GM21723 (cell line): ENCODE results near the gene ZNF440.
A peak's percentile ranks its signal among the peaks of the same experiment; 100 is the strongest.
"Not testable (repeated sequence)": the region's sequence is repeated elsewhere in the genome, so short reads cannot be mapped to it uniquely, and the experiment has no call there.

Source experiments
- ATAC-seq: cut with Tn5 transposase; IDR thresholded peaks from one replicate; pipeline ENCODE4 v1.9.1; 2021; ENCODE audit warnings: mild to moderate bottlenecking, moderate library complexity; ENCODE audit not compliant: unreplicated experiment

The ZNF440 gene

GRCh38 chr19:11814029-11814699 lies at the start of gene ZNF440:
Gene ZNF440 (plus strand): TSS chr19:11814273. CDS start chr19:11814448, 175 bp downstream.
- peak; percentile 96 for ATAC-seq

GRCh38 chr19:11766597-11767591 lies 47.2 kb upstream of the ZNF440 start, which contains the start of gene ZNF441:
Gene ZNF441 (plus strand): TSS chr19:11767000. CDS start chr19:11767194, 194 bp downstream.
- ATAC-seq, result peak; percentile 91

GRCh38 chr19:11767633-11768133 lies 46.4 kb upstream of the ZNF440 start:
- peak; percentile 31 for ATAC-seq

- ATAC-seq, result no peak
These were observed 44.1 kb upstream of the ZNF440 start for GRCh38 chr19:11769995-11770394.

- ATAC-seq, result not testable (repeated sequence)
These were observed 42.6 kb upstream of the ZNF440 start for GRCh38 chr19:11771520-11771919.

GRCh38 chr19:11776669-11777068 lies 37.4 kb upstream of the ZNF440 start:
- not testable (repeated sequence) for ATAC-seq

GRCh38 chr19:11780431-11781020 lies 33.5 kb upstream of the ZNF440 start:
- ATAC-seq, result no peak

- ATAC-seq, result no peak
These were observed 32.6 kb upstream of the ZNF440 start for GRCh38 chr19:11781295-11782057.

- ATAC-seq, result no peak
These were observed 30.3 kb upstream of the ZNF440 start for GRCh38 chr19:11783767-11784166.

GRCh38 chr19:11784356-11784755 lies 29.7 kb upstream of the ZNF440 start:
- no peak for ATAC-seq

GRCh38 chr19:11787536-11787935 lies 26.5 kb upstream of the ZNF440 start:
- no peak for ATAC-seq

- ATAC-seq, result no peak
These were observed 21.1 kb upstream of the ZNF440 start for GRCh38 chr19:11792942-11793341.

- peak; percentile 54 for ATAC-seq
These were observed 16.6 kb upstream of the ZNF440 start for GRCh38 chr19:11797491-11797890.

- peak; percentile 93 for ATAC-seq
These were observed 15.4 kb upstream of the ZNF440 start, which contains the start of gene ZNF491 for GRCh38 chr19:11798391-11799330. Gene ZNF491 (plus strand): TSS chr19:11798523. CDS start chr19:11805954, 7,431 bp downstream.

GRCh38 chr19:11806354-11807098 lies 7.5 kb upstream of the ZNF440 start:
- ATAC-seq, result no peak

- no peak for ATAC-seq
These were observed 7.0 kb upstream of the ZNF440 start for GRCh38 chr19:11807099-11807380.

GRCh38 chr19:11813703-11814028 lies 407 bp upstream of the ZNF440 start:
- ATAC-seq, result peak; percentile 36

GRCh38 chr19:11814700-11815035 lies 595 bp downstream of the ZNF440 start:
- ATAC-seq, result no peak
